Loucy (cell line): ENCODE measurements around the gene IL11.

Experiments
- H2AFZ ChIP-seq: fragments of 200-600 bp; sonication (generic); 2 replicates; pipeline ENCODE4 v1.6.0; 2016; ENCODE audit warnings: antibody characterized with exemption, mild to moderate bottlenecking, low read length, moderate library complexity
- H3F3A ChIP-seq: fragments of 200-600 bp; 2 replicates; pipeline ENCODE4 v1.6.0; 2016; ENCODE audit warnings: antibody characterized with exemption, low read depth, mild to moderate bottlenecking
- H3K27me3 ChIP-seq: fragments of 200-600 bp; sonication (generic); 2 replicates; pipeline ENCODE4 v1.6.1; 2014; ENCODE audit warnings: low read length, mild to moderate bottlenecking; ENCODE audit not compliant: insufficient read depth, poor library complexity, severe bottlenecking
- H3K36me3 ChIP-seq: fragments of 200-600 bp; sonication (generic); 2 replicates; pipeline ENCODE4 v1.6.1; 2016; ENCODE audit warnings: low read length; ENCODE audit not compliant: insufficient read depth
- H3K4me1 ChIP-seq: fragments of 200-600 bp; sonication (generic); 2 replicates; pipeline ENCODE4 v1.5.1; 2014; ENCODE audit warnings: low read length, mild to moderate bottlenecking; ENCODE audit not compliant: insufficient read depth, poor library complexity, severe bottlenecking
- H3K4me2 ChIP-seq: fragments of 200-600 bp; sonication (generic); 2 replicates; pipeline ENCODE4 v1.6.0; 2014; ENCODE audit warnings: antibody characterized with exemption, low read length, low read depth, mild to moderate bottlenecking; ENCODE audit not compliant: poor library complexity, severe bottlenecking
- H3K4me3 ChIP-seq: fragments of 200-600 bp; sonication (generic); 2 replicates; pipeline ENCODE4 v1.5.1; 2014; ENCODE audit warnings: low read length, mild to moderate bottlenecking, mixed read lengths; ENCODE audit not compliant: poor library complexity, severe bottlenecking
- H3K79me2 ChIP-seq: fragments of 200-600 bp; sonication (generic); 2 replicates; pipeline ENCODE4 v1.6.1; 2014; ENCODE audit warnings: low read length; ENCODE audit not compliant: insufficient read depth
- H3K9ac ChIP-seq: fragments of 200-600 bp; sonication (generic); 2 replicates; pipeline ENCODE4 v1.6.0; 2014; ENCODE audit warnings: mild to moderate bottlenecking, low read depth, low read length, moderate library complexity; ENCODE audit not compliant: poor library complexity, severe bottlenecking
- H3K9me2 ChIP-seq: fragments of 200-600 bp; sonication (generic); replicated peaks from 2 replicates; pipeline ENCODE4 v1.6.1; 2016; ENCODE audit warnings: low read depth, low read length, mixed read lengths
- H3K9me3 ChIP-seq: fragments of 200-600 bp; sonication (generic); 2 replicates; pipeline ENCODE4 v1.6.1; 2014; ENCODE audit warnings: mild to moderate bottlenecking, antibody characterized with exemption, low read length, low read depth; ENCODE audit not compliant: insufficient read depth
- H4K20me1 ChIP-seq: fragments of 200-600 bp; sonication (generic); 2 replicates; pipeline ENCODE4 v1.6.0; 2014; ENCODE audit warnings: antibody characterized with exemption, low read length, mild to moderate bottlenecking; ENCODE audit not compliant: insufficient read depth, poor library complexity, severe bottlenecking
- EZH2phosphoT487 ChIP-seq: fragments of 200-600 bp; IDR thresholded peaks from 2 replicates; pipeline ENCODE4 v1.6.1; 2018; ENCODE audit warnings: antibody characterized with exemption, mild to moderate bottlenecking, moderate library complexity, borderline replicate concordance
- TF ChIP-seq, protein P1 (sequence below): fragments of 200-600 bp; sonication (generic); conservative IDR thresholded peaks from 2 replicates; pipeline ENCODE4 v1.5.1; 2014; ENCODE audit warnings: mild to moderate bottlenecking, antibody characterized with exemption, low read length

Gene IL11

DNA sequence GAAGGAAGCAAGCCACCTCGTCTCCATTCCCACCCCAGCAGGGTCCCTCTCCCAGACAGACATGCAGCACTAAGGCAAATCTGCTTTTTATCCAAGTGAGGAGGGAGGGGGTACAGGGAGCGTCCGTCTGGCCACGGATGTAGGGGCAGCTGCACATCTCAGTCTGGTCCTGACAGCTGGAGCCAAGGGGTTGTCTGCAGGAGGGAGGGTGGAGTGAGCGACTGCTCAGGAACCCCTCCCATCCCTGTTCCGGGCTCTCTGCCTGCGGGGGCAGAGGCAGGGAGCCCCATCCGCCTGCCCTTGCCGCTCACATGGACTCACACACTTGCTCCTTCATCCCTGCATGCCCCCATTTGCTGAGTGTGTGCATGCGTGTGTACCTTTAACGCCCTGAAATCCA lies 8.9 kb upstream of the IL11 start:
- TF ChIP-seq, protein P1, sequence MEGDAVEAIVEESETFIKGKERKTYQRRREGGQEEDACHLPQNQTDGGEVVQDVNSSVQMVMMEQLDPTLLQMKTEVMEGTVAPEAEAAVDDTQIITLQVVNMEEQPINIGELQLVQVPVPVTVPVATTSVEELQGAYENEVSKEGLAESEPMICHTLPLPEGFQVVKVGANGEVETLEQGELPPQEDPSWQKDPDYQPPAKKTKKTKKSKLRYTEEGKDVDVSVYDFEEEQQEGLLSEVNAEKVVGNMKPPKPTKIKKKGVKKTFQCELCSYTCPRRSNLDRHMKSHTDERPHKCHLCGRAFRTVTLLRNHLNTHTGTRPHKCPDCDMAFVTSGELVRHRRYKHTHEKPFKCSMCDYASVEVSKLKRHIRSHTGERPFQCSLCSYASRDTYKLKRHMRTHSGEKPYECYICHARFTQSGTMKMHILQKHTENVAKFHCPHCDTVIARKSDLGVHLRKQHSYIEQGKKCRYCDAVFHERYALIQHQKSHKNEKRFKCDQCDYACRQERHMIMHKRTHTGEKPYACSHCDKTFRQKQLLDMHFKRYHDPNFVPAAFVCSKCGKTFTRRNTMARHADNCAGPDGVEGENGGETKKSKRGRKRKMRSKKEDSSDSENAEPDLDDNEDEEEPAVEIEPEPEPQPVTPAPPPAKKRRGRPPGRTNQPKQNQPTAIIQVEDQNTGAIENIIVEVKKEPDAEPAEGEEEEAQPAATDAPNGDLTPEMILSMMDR: no peak
- TF ChIP-seq EZH2phosphoT487: no peak
- H4K20me1 ChIP-seq: no peaks in the 10 kb centered on the region
- H3F3A ChIP-seq: no peaks in the 10 kb centered on the region
- H2AFZ ChIP-seq: no peak overlapping the region
- H3K4me2 ChIP-seq: no peak overlapping the region
- H3K4me3 ChIP-seq: no peak overlapping the region
- H3K9ac ChIP-seq: no peak overlapping the region
- H3K36me3 ChIP-seq: no peaks in the 10 kb centered on the region
- H3K79me2 ChIP-seq: peaks cover 14% of the 10 kb centered on the region; the same call in 1 of the 2 replicates
- H3K9me2 ChIP-seq: no peaks in the 10 kb centered on the region
- peaks cover 10% of the 10 kb centered on the region for H3K4me1 ChIP-seq
- no peaks in the 10 kb centered on the region for H3K27me3 ChIP-seq
- no peaks in the 10 kb centered on the region for H3K9me3 ChIP-seq

DNA sequence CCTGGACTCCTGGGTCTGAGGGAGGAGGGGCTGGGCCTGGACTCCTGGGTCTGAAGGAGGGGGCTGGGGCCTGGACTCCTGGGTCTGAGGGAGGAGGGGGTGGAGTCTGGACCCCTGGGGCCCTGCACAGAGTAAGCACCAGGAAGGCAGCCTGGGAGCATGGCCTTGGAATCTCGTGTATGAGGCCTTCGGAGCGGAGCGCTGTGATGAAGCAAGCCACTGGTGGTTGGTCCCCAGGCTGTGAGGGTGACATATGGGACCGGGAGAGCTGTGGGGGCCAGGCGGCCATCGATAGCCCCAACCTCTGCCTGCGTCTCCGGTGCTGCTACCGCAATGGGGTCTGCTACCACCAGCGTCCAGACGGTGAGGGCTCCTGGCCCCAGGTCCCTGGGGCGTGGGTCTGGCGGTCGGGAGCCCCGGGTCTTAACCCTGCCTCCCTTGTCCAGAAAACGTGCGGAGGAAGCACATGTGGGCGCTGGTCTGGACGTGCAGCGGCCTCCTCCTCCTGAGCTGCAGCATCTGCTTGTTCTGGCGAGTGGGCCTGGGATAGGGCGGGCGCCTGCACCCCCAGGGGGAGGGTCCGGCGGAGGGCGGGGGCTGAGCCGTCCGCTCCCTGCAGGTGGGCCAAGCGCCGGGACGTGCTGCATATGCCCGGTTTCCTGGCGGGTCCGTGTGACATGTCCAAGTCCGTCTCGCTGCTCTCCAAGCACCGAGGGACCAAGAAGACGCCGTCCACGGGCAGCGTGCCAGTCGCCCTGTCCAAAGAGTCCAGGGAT lies 7.3 kb upstream of the IL11 start:
- Histone ChIP-seq H3F3A (no peaks in the 10 kb centered on the region), H3K9me3 (no peaks in the 10 kb centered on the region), H3K4me1 (peaks cover under 1% of the 10 kb centered on the region), H3K9me2 (no peaks in the 10 kb centered on the region), H3K36me3 (no peaks in the 10 kb centered on the region), H3K9ac (no peak overlapping the region), H2AFZ (no peak overlapping the region), H3K4me2 (no peak overlapping the region), H3K79me2 (peaks cover 5% of the 10 kb centered on the region; the same call in 1 of the 2 replicates), H3K4me3 (no peak overlapping the region), H3K27me3 (no peaks in the 10 kb centered on the region), H4K20me1 (no peaks in the 10 kb centered on the region)
- no peak for TF ChIP-seq EZH2phosphoT487
- TF ChIP-seq, protein P1: no peak

DNA sequence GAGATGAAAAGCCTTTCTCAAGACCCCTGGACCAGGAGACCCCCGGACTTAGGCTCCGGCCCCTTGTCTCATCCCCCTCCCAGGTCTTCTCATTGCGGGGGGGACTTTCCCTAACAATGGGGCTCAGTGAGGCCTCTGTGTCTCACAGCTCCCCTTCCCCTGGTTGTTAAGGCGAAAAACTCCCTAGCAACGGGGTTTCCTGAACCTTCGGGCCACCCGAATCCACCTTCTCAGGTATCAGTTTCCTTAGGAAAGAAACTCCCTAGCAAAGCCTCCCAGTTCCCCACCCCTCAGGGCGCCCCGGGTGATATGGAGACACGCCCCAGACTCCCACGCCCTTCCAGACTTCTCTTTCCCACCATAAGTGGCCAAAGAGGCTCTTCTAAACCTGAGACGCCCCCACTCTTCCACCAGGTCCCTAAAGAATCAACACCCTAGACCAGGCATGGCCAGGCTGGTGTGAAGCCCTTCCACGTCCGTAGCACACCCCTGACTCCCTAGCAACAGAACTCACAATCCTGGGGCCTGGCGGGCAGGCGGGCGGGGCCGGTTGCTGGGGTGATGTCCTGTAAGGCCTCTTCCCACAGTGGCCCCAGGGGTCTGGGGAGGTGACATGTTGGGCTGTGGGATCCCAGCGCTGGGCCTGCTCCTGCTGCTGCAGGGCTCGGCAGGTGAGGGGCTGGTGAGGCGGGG lies 6.1 kb upstream of the IL11 start, which contains the start of gene TMEM190:
TMEM190 (plus strand) TSS at position 586 of the 693 bp plus-strand sequence; CDS start at position 614, 28 bp downstream.
- no peak within 1 kb of the TSS for H3K4me2 ChIP-seq
- H3K79me2 ChIP-seq: no peaks in the 10 kb centered on the region
- no peak within 1 kb of the TSS for H3K9ac ChIP-seq
- H3K27me3 ChIP-seq: no peaks in the 10 kb centered on the region
- no peak within 1 kb of the TSS for H2AFZ ChIP-seq
- no peaks in the 10 kb centered on the region for H4K20me1 ChIP-seq
- TF ChIP-seq, protein P1: no peak
- TF ChIP-seq EZH2phosphoT487: no peak
- H3F3A ChIP-seq: no peaks in the 10 kb centered on the region
- no peaks in the 10 kb centered on the region for H3K9me2 ChIP-seq
- H3K4me3 ChIP-seq: no peak within 1 kb of the TSS
- H3K36me3 ChIP-seq: no peaks in the 10 kb centered on the region
- no peaks in the 10 kb centered on the region for H3K4me1 ChIP-seq
- H3K9me3 ChIP-seq: no peaks in the 10 kb centered on the region
